Left kidney (tissue), 2 donors: ENCODE data around the gene KDM6B. TPM values are rescaled to one million over a fixed set of nuclear protein-coding genes. Genes with fewer than 3 reads are reported as not detected.

Experiments used
- DNase-seq: peaks from one replicate; pipeline ENCODE4 v3.0.0-alpha.2; 2013
- polyA plus RNA-seq: library from polyadenylated mRNA; unstranded; fragments of 120-200 nt; gene quantifications from one replicate; pipeline ENCODE4 v1.2.1, GENCODE V29; 2013; ENCODE audit not compliant: insufficient read length

The KDM6B gene
- polyA plus RNA-seq, 1 donor: 20.5 TPM

DNA sequence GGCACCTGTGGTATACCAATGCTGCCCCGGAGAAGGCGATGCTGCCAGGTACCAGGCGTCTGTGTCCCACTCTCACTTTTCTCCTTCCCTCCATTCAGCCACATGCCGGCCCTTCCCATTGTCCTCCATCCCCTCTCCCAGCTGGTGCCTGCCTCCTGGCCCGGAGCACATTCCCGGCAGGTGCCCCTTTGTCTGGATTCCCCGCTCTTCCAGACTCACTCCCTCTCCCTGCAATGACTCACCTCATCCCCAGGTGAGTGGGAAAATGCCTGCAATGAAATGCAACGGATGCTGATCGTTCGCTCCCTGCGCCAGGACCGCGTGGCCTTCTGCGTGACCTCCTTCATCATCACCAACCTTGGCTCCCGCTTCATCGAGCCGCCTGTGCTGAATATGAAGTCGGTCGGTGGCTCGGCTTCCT is 10.4 kb upstream of the KDM6B start:
- no peak for DNase-seq

DNA sequence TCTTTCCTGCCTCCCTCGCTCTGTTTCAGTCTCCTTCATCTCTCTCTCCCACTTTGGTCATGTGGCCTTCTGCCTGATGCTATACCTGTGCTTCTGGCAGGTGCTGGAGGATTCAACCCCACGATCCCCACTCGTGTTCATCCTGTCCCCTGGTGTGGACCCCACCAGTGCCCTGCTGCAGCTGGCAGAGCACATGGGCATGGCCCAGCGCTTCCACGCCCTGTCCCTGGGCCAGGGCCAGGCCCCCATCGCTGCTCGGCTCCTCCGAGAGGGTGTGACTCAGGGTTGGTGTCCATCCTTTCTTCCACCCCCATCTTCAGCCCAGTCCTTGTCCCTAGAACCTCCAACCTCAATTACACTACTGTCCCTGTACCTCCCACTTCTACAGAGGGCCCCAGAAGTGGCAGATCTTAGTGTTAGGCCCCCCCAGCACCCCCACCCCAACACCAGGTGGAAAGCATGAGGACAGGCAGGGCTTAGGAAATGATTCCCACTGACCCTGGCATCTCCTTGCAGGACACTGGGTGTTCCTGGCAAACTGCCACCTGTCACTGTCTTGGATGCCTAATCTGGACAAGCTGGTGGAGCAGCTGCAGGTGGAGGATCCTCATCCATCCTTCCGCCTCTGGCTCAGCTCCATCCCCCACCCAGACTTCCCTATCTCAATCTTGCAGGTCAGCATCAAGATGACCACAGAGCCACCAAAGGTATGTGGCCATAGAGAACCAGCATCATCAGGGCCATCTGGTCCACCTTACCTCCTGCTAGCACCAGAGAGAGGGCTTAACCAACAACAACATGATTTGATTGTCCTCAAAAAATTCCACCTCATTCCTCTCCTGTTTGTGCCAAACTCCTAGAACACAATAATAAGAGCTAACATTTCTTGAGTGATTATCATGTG is 9.7 kb upstream of the KDM6B start:
- no peak for DNase-seq

DNA sequence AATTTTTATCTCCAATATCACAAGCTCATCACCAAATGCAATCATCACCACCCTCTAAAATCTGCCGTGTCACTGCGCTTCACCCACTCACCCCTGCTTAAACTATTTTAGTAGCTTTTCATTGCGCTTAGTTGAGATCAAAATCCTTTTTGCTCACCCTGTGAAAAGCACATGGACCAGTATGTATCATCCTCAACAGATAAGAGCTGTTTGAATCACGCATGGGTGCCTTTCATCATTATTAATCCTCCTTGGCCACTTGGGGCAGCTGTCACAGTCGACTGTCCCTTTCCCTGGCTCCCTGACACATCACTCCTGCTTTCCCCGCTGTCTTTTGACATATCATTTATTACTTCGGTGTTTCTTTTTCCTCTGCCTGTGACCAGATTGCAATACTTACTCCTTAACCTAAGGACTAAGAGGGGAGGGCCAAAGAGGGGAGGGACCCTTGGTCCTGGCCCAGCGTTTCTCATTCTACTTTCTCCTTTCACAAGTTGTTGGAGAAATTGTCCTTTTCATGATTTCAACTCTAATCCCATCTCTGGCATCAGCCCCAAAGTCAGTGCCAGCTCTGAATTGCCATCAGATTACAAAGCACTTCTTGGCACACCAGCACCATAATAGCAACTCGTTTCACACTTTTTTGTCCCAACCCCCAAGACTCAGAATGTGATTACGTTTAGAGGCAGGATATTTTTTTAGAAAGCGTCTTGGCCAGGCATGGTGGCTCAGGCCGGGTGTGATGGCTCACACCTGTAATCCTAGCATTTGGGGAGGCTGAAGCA is 8.6 kb upstream of the KDM6B start:
- no peak for DNase-seq

DNA sequence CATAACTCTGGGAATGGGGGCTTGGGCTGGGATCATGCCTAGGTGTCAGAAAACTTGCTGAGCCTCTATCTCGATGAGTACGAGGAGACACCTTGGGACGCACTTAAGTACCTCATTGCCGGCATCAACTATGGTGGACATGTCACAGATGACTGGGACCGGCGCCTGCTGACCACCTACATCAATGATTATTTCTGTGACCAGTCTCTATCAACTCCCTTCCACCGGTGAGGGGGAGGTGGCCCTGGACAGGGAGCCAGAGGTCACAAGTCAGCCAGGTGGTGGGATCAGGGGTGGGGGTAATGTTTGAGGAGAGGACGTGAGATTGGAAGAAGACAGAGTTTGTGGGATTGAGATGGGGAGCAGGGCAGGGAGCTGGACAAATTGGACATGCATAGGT is 3.4 kb upstream of the KDM6B start:
- DNase-seq: no peak

DNA sequence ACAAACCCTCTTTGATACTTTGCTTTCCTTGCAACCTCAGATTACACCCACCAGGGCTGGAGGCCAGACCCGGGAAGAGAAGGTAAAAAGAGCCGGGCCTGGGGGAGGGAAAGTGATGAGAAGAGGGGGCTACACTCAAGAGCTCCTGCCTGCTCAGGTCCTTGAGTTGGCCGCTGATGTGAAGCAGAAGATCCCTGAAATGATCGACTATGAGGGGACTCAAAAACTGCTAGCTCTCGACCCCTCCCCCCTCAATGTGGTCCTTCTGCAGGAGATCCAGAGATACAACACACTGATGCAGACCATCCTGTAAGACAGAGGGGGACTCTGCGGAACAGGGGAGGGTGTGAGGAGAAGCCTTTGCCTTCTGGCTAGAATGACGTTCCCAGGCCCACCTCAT is 2.8 kb upstream of the KDM6B start:
- DNase-seq: no peak

DNA sequence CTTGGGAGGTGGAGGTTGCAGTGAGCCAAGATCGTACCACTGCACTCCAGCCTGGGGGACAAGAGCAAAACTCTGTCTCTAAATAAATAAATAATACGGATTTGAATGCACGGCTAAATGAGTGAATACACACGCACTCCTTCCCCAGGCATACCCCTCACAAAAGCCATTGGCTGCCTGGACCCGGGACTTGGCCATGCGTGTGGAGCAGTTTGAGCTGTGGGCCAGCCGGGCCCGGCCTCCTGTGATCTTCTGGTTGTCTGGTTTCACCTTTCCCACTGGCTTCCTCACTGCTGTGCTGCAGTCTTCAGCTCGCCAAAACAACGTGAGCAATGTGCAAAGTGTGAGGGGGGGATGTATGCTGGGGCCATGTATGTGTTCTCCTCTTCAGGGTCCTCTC is 1.6 kb upstream of the KDM6B start:
- no peak for DNase-seq

DNA sequence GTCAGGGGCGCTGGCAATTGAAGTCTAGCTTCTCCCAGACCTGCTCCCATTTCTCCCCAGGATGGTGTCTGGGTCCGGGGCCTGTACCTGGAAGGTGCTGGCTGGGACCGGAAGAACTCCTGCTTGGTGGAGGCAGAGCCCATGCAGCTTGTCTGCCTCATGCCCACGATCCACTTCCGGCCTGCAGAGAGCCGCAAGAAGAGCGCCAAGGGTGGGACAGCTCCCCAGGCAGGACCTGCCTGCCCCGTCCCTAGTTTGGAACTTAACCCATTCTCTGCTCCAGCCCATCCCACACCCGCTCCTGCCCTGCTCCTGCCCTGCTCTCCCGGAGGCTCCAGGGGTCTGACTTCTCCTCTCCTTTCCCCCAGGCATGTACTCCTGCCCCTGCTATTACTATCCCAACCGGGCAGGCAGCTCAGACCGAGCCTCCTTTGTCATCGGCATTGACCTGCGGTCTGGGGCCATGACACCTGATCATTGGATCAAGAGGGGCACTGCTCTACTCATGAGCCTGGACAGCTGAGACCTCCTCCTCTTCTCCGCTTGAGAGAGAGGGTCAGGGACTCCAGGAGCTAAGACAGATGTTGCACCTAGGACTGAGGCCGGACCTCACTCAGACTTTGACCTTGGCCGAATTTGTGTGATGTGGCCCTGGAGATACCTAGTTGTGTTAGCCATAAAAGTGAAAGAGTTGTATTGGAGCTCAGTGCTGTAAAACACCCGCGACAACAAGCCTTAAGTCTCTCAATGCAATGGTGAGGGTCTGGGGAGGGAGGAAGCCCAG is 814 bp upstream of the KDM6B start:
- DNase-seq: no peak

DNA sequence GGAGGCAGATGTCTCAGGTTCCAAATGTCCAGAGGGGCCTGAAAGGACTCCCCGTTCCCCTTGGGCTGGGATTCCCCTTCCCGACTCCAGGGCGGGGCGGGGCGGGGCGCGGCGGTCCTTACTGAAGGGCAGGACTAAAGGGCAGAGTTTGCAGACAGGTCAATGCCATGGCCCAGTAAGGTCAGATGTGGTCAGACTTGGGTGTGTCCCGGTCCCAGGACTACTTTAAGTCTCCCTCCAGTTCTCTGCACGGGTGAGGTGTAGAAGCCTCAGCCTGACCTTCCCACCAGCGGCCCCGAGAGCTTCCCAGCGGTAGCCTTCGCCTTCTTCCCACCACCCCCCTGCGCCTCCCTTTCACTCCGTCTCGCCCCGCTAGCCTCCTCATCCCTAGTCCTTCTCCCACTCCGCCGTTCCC is 532 bp downstream of the KDM6B start:
- DNase-seq: peak; percentile 13

DNA sequence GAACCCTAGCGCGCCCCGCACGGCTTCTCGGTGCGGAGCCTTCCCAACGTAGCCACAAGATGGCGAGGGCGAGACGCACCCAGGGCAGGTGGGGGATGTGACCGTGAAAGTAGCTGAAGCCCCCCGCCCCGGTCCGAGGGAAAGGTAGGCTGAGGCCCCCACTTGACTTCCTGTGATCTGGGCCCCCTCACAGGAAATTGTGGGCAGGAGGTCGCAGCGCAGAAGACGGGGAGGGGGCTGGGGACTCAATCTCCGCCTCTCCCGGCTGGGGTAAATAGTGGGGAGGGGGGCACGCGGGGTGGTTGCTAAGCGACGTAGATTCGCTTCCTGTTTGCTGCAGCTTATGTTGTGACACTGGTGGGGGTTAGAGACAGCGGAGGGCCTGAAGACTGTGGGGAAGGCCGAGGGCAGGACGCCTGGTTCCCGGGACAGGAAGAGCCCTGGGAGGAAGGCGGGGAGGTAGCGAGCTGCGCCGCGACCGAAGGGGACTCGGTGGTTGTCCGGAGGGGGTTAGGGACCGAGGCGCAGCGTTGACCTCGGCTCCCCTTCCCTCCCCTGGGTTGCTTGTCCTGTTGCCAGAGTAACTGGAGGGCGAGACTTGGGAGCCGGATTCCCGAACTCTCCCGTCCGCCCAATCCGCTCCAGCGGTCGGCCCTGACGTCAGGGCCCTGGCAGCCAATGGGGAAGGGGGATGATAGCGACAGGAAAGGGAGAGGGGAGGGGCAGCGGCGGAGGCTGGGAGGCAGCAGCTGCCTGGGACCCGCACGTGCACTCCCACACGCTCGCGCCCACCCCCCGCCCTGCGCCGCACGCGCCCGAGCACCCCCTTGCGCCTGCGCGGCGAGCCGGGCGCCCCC is 1.2 kb downstream of the KDM6B start:
- peak; percentile 98 for DNase-seq

DNA sequence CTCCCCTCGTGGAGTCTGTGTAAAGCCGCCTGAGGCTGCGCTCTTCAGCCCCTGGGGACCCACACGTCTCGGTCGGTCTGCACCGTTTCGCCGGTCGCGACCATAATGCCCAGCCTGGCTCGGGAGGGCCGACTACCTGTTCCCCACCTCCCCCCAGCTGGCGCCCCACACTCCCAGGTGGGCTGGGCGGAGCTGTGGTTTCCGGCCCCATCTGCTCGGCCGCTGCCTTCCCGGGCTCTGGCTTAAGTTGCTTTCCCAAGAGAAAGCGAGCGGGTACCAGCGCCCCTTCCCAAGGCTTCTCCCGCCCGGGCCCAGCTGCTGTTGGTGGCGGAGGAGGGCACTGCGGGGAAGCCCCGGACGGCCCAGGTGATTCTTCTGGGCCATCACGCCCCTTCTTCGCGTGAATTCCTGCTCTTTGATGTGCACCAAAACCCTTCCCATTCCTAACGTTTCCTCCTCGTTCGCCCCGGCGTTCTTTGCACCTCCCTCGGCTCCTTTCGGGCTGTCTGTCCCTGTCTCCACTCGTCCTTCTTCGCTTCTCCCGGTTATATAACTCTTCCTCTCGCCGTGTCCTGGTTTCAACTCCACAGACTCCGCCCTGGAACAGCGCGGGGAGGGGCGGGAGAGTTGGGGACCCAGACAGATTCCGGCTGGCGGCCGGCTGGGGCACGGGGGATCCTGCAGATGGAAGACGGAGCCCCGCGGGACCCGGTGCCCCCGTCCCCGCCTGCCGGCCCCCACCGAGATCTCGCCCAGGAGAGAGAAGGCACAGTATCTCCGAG is 2.0 kb downstream of the KDM6B start:
- DNase-seq: peak; percentile 67

DNA sequence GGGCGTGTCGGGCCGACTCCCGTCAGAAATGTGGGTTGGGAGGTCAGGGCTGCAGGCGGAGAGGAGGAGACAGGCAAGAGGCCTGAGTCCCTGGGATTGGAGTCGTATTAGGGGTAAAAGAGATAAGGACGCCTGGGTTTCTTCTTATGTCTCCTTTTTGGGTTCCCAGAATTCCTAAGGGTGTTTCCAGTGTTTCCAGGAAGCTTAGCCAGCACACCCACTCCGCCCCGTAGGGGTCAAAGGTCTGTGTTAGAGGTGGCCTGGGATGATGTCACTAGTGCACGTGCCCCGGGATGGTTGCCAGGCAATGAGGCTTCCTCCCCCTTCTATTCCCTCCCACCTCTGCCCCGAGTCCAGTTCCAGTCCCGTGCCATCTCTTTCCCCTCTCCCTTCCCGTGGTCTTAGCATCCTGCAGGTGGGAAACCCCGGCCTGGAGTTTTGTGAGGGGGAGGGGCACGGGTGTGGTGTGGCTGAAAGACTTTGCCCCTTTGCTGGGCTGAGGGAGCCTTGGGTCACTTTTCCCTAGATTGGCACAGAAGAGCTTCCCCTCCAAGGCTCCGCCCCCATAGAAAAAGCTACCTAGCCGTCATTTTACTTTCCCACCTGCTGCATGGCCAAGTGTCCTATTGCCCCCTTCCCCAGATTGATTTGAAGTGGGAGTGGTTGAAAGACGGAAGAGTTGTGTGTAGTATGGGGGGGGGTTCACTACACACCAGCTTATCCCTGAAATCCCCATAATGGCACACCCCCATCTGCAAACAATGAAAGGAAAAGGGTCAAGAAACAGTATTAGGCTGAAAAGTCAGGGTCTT is 2.8 kb downstream of the KDM6B start:
- DNase-seq: peak; percentile 96

DNA sequence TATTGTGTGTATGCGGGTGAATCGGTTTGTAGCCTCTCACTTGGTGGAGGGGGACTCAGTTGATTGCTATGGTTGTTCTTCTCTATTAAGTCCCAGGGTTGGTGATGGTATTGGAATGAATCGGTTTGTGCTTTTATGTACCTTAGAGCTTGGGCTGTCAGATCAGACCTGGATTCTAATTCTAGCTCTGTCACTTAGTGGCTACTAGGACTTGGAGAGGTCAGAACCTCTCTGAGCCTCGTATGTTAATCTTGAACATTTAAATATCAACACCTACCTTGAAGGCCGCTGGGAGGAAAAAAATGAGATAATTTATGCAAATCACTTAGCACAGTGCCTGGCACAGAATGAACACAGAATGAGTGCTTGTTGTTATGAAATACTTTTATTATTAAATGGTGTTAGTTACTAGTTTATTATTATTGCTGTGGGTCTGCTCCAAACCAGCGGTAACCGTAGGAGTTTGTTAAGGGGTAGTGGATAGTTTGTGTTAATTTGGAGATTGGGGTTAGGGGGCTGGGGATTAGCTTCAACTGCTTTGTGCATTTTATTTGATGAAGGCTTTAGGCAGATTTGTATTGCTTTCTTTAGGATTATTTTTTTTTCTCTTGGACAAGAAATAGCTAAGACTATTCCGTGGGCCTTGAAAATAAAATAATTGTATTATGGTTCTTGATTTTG is 3.5 kb downstream of the KDM6B start:
- no peak for DNase-seq

DNA sequence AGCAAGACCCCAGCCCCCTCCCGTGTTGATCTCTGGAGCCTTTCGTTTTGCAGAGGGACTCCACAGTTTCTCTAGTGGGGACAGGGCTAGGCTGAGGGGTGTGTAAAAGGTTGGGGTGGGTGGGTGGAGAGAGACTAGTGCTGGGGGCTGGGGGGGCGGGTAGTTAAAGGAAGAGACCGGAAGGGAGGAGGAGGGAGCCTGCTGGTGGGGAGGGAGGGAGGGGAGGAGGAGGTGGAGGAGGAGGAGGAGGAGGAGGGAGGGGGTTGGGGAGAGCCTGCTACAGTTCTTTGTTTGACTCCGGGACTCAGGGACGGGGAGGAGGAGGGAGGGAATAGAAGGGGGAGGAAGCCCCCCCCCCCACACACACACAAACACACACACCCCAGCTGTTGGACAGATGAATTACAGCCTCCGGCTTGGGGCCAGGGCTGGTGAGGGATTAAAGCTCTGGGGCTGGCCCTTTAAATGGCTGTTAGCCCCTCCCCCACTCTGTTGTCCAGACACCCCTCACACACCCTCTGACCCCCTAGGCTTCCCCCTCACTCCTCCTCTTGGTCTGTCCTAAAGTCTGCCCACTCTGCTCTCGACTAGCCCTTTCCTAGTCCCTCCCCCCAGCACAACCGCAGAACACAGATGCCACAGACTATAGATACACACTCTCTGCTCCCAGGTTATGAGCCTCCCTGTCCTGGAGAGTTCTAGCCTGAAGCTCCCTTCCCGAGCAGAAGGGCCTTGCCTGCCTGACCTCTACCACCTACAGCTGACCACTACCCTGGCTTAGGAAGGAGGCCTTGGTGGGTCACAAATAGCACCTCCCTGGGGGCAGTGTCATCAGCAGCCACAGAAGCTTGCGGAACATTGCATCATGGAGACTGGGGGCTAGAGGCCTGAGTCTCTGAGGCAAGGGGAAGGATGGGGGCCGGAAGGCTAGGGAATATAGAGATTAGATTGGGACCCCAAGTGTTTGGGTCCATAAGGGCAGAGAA is 4.4 kb downstream of the KDM6B start:
- peak; percentile 61 for DNase-seq

DNA sequence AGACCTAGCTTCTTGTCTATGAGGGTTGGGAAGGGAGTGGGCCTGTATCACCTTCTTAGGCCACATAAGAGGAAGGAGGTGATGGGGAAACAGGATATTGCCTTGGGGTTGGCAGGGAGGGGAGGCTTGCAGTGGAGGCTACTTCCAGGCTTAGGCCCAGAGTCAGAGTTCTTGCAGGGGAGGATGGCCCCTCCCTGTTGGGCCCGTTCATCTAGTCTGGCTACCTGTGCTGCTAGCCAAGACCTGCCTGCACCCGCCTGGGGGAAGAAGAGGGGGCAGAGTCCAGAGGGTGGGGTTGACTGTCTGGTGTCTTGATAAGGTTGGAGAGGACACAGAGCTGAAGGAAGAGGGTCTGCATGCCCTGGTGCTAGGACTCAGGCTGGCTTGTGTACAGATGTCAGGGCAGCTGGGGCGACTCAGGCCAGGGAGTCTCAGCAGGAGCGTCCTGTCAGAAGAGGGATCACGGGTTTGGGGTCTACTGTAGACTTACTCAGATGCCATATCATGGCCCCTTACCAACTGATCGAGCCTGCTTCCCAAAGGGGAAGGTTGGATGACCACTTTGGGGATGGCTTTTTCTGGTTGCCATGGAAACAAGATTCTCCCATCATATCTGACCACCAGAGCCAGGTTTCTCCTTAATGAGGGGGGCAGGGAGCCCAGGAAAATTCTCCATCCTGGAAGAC is 5.3 kb downstream of the KDM6B start:
- no peak for DNase-seq

DNA sequence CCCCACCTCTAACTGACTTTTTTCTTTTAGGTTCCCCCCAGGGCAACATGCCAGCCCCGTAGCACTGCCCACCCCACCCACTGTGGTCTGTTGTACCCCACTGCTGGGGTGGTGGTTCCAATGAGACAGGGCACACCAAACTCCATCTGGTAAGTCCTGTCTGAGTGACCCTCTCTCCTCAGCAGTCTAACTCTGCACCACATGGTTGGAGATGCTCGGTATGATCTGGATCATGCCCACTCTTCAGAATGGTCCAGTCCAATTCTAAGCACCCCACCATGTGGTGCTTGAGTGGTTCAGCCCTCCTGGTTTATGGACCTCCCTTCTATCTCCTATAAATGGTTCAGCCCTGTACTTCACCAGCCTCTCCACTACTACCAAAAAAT is 5.9 kb downstream of the KDM6B start:
- no peak for DNase-seq

DNA sequence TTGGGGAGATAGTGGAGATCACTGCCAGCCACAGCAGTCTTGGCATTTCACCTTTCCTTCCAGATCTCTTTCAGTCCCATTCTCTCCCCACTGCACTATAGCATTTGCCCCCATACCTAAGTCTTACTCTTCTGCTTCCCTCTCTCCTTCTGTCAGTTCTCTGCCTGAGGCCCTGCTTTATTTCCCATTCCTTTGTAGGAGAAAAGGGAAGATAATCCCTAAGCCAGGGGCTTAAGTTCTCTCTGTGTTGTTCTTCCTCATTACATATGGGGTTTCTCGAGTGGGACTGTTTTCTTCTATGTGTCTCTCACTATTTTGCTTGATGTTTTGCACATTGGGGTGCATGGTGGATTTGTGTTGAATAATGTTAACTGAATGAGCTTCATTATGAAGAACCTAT is 6.4 kb downstream of the KDM6B start:
- no peak for DNase-seq

DNA sequence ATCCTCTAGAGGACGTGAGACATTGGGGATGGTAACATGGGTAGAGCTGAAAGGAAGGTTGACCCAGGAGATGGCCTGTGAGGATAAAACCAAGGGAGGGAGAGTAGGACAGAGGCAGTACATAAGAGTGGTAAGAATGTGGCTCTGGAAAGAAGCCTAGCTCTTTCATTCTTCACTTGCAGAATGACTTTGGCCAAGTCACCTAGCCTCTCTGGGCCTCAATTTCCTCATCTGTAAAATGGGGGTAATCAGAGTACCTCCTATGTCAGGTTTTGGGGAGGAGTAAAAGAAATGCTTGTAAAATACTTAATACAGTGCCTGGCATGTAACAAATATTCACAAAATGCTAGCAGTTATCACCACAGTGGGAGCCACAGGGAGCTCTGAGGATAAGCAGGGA is 6.9 kb downstream of the KDM6B start:
- no peak for DNase-seq
